ENCODE results near the gene DLX4.

Gene DLX4

GRCh38 chr17:49968405-49969133 is 421 bp upstream of the DLX4 start:
- DNase-seq (ENCODE audit: low spot score) = peak; percentile 99

GRCh38 chr17:49969795-49970389 is 902 bp downstream of the DLX4 start:
- DNase-seq (ENCODE audit: low spot score) = no peak

- no peak for DNase-seq (ENCODE audit: low spot score)
Measured at GRCh38 chr17:49970498-49970897, 1.5 kb downstream of the DLX4 start.

- no peak for DNase-seq (ENCODE audit: low spot score)
Measured at GRCh38 chr17:49971199-49971847, 2.3 kb downstream of the DLX4 start.

- no peak for DNase-seq (ENCODE audit: low spot score)
Measured at GRCh38 chr17:49971848-49972485, 3.0 kb downstream of the DLX4 start.

- DNase-seq (ENCODE audit: low spot score) = no peak
Measured at GRCh38 chr17:49972486-49973270, 3.7 kb downstream of the DLX4 start.

GRCh38 chr17:49973271-49973615 is 4.3 kb downstream of the DLX4 start:
- no peak for DNase-seq (ENCODE audit: low spot score)

GRCh38 chr17:49975531-49975930 is 6.5 kb downstream of the DLX4 start:
- DNase-seq (ENCODE audit: low spot score) = no peak

GRCh38 chr17:49976163-49976827 is 7.3 kb downstream of the DLX4 start:
- peak; percentile 44 for DNase-seq (ENCODE audit: low spot score)

GRCh38 chr17:49976828-49977202 is 7.8 kb downstream of the DLX4 start:
- no peak for DNase-seq (ENCODE audit: low spot score)

- no peak for DNase-seq (ENCODE audit: low spot score)
Measured at GRCh38 chr17:49977463-49978389, 8.7 kb downstream of the DLX4 start.

GRCh38 chr17:49978501-49978900 is 9.5 kb downstream of the DLX4 start:
- no peak for DNase-seq (ENCODE audit: low spot score)

- no peak for DNase-seq (ENCODE audit: low spot score)
Measured at GRCh38 chr17:49979748-49980479, 10.9 kb downstream of the DLX4 start.

GRCh38 chr17:49980703-49981197 is 11.8 kb downstream of the DLX4 start:
- no peak for DNase-seq (ENCODE audit: low spot score)

- no peak for DNase-seq (ENCODE audit: low spot score)
Measured at GRCh38 chr17:49984283-49984682, 15.3 kb downstream of the DLX4 start.

- DNase-seq (ENCODE audit: low spot score) = no peak
Measured at GRCh38 chr17:49984776-49985175, 15.8 kb downstream of the DLX4 start.

- no peak for DNase-seq (ENCODE audit: low spot score)
Measured at GRCh38 chr17:49985310-49985990, 16.5 kb downstream of the DLX4 start.

GRCh38 chr17:49986396-49987289 is 17.7 kb downstream of the DLX4 start:
- no peak for DNase-seq (ENCODE audit: low spot score)

Measured in HuH-7 (cell line).